Stimulated activated naive B cell treated with anti-CD40 and anti-IgM and Interleukin-4, amounts not matched to agents 10 μg/mL and 1 μg/mL and 100 μg/mL, for 72 hours (primary cell): ENCODE results near the gene ZNF532.

Experiments
- ATAC-seq, 2 donors: fragments of 150-1000 bp; cut with Tn5 transposase; replicated peaks; 2 replicates each; pipeline ENCODE4 v1.10.0; 2021; ENCODE audit warnings: moderate library complexity in 1 of 2
- DNase-seq: peaks from one replicate; pipeline ENCODE4 v3.0.0; 2021
- H3K27ac Mint-ChIP-seq: one replicate; pipeline ENCODE4 v1.8.0; 2022; ENCODE audit warnings: mild to moderate bottlenecking, mixed read lengths
- H3K27me3 Mint-ChIP-seq, 2 donors: one replicate each; pipeline ENCODE4 v1.8.0; 2022; ENCODE audit warnings: mixed read lengths in 2 of 2
- H3K36me3 Mint-ChIP-seq, 2 donors: one replicate each; pipeline ENCODE4 v1.8.0; 2022; ENCODE audit warnings: mixed read lengths in 2 of 2, mild to moderate bottlenecking in 1 of 2
- H3K4me1 Mint-ChIP-seq, 2 donors: one replicate each; pipeline ENCODE4 v1.8.0; 2022; ENCODE audit warnings: mixed read lengths in 2 of 2, mild to moderate bottlenecking in 1 of 2
- H3K4me3 Mint-ChIP-seq, 2 donors: one replicate each; pipeline ENCODE4 v1.8.0; 2022; ENCODE audit warnings: mild to moderate bottlenecking in 2 of 2, mixed read lengths in 2 of 2, moderate library complexity in 1 of 2
- H3K9me3 Mint-ChIP-seq, 2 donors: one replicate each; pipeline ENCODE4 v1.8.0; 2022; ENCODE audit warnings: mixed read lengths in 2 of 2, mild to moderate bottlenecking in 1 of 2

Gene ZNF532

GRCh38 chr18:58894930-58895329 lies 30.3 kb downstream of the ZNF532 start:
- Mint-ChIP-seq H3K9me3 (peaks cover 0 to 2% of the 10 kb centered on the region in 2 donors), H3K27ac (peak overlapping the region; percentile 42), H3K4me3 (no peak overlapping the region), H3K27me3 (no peaks in the 10 kb centered on the region), H3K36me3 (peaks cover 30 to 41% of the 10 kb centered on the region in 2 donors), H3K4me1 (peaks cover 33 to 73% of the 10 kb centered on the region in 2 donors)
- DNase-seq (no peak), ATAC-seq (no peak)

- H3K27ac Mint-ChIP-seq, result no peak overlapping the region
Measured at GRCh38 chr18:58895385-58895784, 30.7 kb downstream of the ZNF532 start.

DNA sequence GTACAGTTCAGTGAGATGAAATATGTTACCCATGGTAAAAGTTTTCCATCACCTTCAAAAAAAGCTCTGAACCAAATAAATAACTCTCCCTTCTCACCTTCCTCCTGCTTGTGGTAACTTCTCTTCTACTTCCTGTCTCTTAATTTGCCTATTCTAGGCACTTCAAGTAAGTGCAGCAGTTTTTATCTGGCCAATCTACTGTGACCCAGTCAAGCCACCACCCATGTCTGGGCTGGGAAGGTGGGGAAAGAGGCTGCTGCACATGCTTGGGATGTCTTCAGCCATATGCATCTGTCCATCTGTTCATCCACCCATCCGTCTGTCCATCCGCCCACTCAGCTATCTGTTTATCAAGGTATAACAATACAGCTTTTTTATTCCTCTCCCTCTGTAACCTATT lies 31.6 kb downstream of the ZNF532 start:
- peak; percentile 82 to 85 for ATAC-seq

More at GRCh38 chr18:58895385-58895784, 30.7 kb downstream of the ZNF532 start:
- no peaks in the 10 kb centered on the region for H3K27me3 Mint-ChIP-seq
- DNase-seq (no peak), ATAC-seq (no peak)
- H3K36me3 Mint-ChIP-seq, result peaks cover 33 to 46% of the 10 kb centered on the region in 2 donors
- H3K4me1 Mint-ChIP-seq, result peaks cover 36 to 77% of the 10 kb centered on the region in 2 donors
- H3K9me3 Mint-ChIP-seq, result peaks cover 0 to 2% of the 10 kb centered on the region in 2 donors
- no peak overlapping the region for H3K4me3 Mint-ChIP-seq

GRCh38 chr18:58896734-58897508 lies 32.2 kb downstream of the ZNF532 start:
- ATAC-seq, result peak; percentile 64 to 67
- Mint-ChIP-seq H3K36me3 (peaks cover 38 to 56% of the 10 kb centered on the region in 2 donors), H3K4me1 (peaks cover 44 to 86% of the 10 kb centered on the region in 2 donors), H3K4me3 (peak overlapping the region; percentile 67 to 74), H3K27me3 (no peaks in the 10 kb centered on the region), H3K27ac (peak overlapping the region; percentile 83), H3K9me3 (peaks cover 0 to 4% of the 10 kb centered on the region in 2 donors)
- no peak for DNase-seq

More for the DNA sequence above, 31.6 kb downstream of the ZNF532 start:
- Mint-ChIP-seq H3K9me3 (peaks cover 0 to 4% of the 10 kb centered on the region in 2 donors), H3K27ac (peak overlapping the region; percentile 83), H3K27me3 (no peaks in the 10 kb centered on the region), H3K4me1 (peaks cover 40 to 86% of the 10 kb centered on the region in 2 donors), H3K4me3 (peak overlapping the region; percentile 67 to 74), H3K36me3 (peaks cover 37 to 54% of the 10 kb centered on the region in 2 donors)
- peak; percentile 18 for DNase-seq

DNA sequence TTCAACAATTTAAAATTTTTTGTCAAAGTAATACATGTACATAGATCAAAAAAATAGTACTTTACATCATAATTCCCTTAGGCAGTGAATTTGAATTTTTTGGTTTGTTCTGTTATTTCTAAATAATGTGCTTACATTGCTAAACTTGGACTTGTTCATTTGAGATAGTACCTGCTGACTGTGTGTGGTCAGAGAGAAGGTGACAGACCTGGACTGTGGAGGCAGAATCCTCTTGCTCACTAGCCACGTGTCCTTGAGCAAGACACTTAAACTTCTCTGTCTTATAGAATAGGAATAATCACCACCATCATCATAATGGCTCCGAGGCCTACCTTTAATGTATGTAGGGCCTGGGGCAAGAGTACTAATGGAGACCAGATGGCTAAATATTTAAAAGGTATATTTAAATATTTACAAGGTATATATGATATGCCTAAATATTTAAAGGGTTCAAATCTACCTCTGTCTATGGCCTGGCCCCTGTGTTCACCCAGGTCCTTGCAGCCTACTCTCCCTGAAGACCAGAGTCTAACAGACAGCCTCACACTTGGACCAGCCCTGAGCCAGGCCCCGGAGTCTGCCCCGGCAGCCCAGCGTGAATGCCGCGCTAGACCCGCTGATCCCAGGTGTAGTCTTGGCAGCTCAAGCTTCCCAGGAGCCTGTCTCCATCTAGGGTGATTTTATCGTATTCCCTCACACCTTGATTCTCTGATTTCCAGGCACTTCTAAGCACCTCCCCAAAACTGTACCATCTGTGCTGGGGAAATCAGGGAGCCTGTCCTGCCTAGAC lies 33.5 kb downstream of the ZNF532 start:
- Mint-ChIP-seq H3K9me3 (peaks cover 0 to 4% of the 10 kb centered on the region in 2 donors), H3K27ac (peak overlapping the region; percentile 56), H3K4me1 (peaks cover 43 to 83% of the 10 kb centered on the region in 2 donors), H3K4me3 (no peak overlapping the region), H3K36me3 (peaks cover 39 to 58% of the 10 kb centered on the region in 2 donors), H3K27me3 (no peaks in the 10 kb centered on the region)
- no peak for ATAC-seq
- DNase-seq, result no peak

DNA sequence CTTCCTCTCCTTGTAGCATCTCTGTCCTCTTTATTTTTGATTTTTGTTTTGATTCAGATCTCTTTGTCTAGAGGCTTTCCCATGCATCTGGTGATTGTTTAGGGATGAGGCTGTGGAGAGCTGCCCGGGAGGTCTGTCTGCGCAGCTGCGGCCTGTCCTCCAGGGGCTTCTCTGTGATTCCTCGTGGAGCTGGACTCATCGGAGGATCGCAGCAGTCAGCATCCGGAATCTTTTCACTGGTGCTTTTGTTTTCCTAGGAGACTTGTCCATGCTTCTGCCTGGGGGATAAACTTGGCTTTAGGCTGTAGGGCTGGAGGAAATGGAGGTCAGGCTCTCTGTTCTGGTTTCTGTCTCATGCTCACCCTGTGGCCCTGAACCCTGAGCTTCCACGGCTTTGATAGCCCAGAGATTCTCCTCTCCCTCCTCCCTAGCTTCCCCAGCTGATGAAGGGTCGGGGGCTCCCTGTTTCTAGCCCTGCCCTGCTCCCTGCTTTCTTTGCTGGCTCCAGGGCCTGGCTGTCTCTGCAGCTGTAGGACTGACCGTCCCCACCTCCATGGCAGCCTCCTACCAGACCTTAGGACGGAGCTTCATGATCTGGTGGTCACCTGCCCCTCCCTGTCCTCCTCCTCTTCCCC lies 35.5 kb downstream of the ZNF532 start:
- peaks cover 42 to 61% of the 10 kb centered on the region in 2 donors for H3K36me3 Mint-ChIP-seq
- peaks cover 39 to 70% of the 10 kb centered on the region in 2 donors for H3K4me1 Mint-ChIP-seq
- DNase-seq (no peak), ATAC-seq (no peak)
- H3K27me3 Mint-ChIP-seq, result no peaks in the 10 kb centered on the region
- peaks cover 0 to 4% of the 10 kb centered on the region in 2 donors for H3K9me3 Mint-ChIP-seq
- H3K27ac Mint-ChIP-seq, result peak overlapping the region; percentile 20
- peak overlapping the region in 1 of 2 donors; percentile 35 for H3K4me3 Mint-ChIP-seq

DNA sequence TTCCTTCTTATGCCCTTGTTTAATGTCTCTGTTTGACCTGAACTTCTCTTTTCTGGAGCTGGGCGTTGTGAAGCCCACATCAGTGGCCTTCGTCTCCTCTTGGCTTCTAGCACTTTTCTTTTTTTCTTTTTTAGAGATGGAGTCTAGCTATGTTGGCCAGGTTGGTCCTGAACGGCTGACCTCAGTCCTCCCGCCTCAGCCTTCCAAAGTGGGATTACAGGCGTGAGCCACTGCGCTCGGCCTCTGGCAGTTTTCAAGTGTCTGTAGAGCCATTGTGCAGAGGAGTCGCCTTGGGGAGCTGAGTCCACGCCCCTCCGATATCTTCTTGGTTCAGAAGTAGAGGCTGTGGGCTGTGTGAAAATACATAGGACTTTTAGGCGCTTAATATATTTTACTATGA lies 36.5 kb downstream of the ZNF532 start:
- peaks cover 32 to 65% of the 10 kb centered on the region in 2 donors for H3K4me1 Mint-ChIP-seq
- H3K4me3 Mint-ChIP-seq, result peak overlapping the region in 1 of 2 donors; percentile 37
- H3K27ac Mint-ChIP-seq, result no peak overlapping the region
- H3K27me3 Mint-ChIP-seq, result no peaks in the 10 kb centered on the region
- ATAC-seq (no peak), DNase-seq (no peak)
- H3K9me3 Mint-ChIP-seq, result peaks cover 0 to 4% of the 10 kb centered on the region in 2 donors
- peaks cover 38 to 62% of the 10 kb centered on the region in 2 donors for H3K36me3 Mint-ChIP-seq

- Mint-ChIP-seq H3K27me3 (no peaks in the 10 kb centered on the region), H3K4me3 (peak overlapping the region; percentile 26 to 46), H3K4me1 (peaks cover 29 to 63% of the 10 kb centered on the region in 2 donors), H3K36me3 (peaks cover 34 to 60% of the 10 kb centered on the region in 2 donors), H3K27ac (peak overlapping the region; percentile 42), H3K9me3 (peaks cover 0 to 2% of the 10 kb centered on the region in 2 donors)
- no peak for ATAC-seq
- no peak for DNase-seq
Measured at GRCh38 chr18:58901783-58902182, 37.1 kb downstream of the ZNF532 start.

GRCh38 chr18:58902961-58903360 lies 38.3 kb downstream of the ZNF532 start:
- no peaks in the 10 kb centered on the region for H3K27me3 Mint-ChIP-seq
- H3K4me1 Mint-ChIP-seq, result peaks cover 32 to 66% of the 10 kb centered on the region in 2 donors
- peaks cover 41 to 64% of the 10 kb centered on the region in 2 donors for H3K36me3 Mint-ChIP-seq
- H3K27ac Mint-ChIP-seq, result no peak overlapping the region
- DNase-seq (no peak), ATAC-seq (no peak)
- peaks cover 0 to 2% of the 10 kb centered on the region in 2 donors for H3K9me3 Mint-ChIP-seq
- H3K4me3 Mint-ChIP-seq, result no peak overlapping the region

DNA sequence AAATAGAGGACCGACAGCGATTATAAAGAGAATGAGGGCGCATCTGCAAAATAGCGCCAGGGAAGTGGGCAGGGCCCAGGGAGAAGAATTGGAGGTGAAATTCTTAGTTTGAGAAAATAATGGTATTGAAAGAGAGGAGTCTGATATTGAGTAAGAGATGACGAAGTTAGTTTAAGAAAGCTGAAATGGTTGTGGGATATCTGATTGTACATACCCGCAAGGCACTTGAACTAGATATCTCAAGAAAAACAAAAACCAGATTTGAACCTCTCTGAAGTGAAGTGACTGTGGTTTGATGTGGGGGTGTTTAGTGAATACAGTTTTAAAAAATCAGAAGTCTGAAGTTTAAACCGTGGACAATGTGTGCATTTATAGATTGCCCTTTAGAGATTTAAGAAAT lies 38.9 kb downstream of the ZNF532 start:
- no peak overlapping the region for H3K27ac Mint-ChIP-seq
- peaks cover 44 to 65% of the 10 kb centered on the region in 2 donors for H3K36me3 Mint-ChIP-seq
- ATAC-seq (no peak), DNase-seq (no peak)
- H3K9me3 Mint-ChIP-seq, result peaks cover 0 to 2% of the 10 kb centered on the region in 2 donors
- H3K4me1 Mint-ChIP-seq, result peaks cover 32 to 69% of the 10 kb centered on the region in 2 donors
- no peak overlapping the region for H3K4me3 Mint-ChIP-seq
- no peaks in the 10 kb centered on the region for H3K27me3 Mint-ChIP-seq

DNA sequence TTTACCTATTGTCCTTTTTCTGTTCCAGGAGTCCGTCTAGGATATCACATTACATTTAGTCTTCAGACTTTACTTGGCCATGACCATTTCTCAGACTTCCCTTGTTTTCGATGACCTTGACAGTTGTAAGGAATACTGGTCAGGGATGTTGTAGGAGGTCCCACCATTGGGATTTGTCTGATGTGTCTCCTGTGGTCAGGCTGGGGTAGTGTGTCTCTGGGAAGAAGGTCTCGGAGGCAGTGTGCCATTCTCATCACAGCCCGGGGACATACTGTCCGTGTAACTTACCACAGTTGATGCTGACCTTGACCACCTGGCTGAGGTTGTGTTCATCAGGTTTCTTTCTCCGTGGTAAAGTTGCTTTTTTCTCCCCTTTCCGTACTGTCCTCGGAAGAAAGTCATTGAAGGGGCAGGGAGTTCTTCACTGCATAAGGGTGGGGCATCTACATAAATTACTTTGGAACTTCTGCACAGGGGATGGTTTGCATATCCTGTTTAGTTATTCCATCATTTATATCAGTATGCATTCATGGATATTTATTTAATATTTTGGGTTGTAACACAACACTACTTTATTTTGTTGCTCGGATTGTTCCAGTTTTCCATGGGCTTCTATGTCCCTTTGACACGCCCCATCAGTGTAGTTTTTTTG lies 41.2 kb downstream of the ZNF532 start:
- Mint-ChIP-seq H3K9me3 (no peaks in the 10 kb centered on the region), H3K36me3 (peaks cover 40 to 59% of the 10 kb centered on the region in 2 donors), H3K4me3 (no peak overlapping the region), H3K4me1 (peaks cover 28 to 61% of the 10 kb centered on the region in 2 donors), H3K27ac (no peak overlapping the region), H3K27me3 (peaks cover 0 to 5% of the 10 kb centered on the region in 2 donors)
- DNase-seq (no peak), ATAC-seq (no peak)

DNA sequence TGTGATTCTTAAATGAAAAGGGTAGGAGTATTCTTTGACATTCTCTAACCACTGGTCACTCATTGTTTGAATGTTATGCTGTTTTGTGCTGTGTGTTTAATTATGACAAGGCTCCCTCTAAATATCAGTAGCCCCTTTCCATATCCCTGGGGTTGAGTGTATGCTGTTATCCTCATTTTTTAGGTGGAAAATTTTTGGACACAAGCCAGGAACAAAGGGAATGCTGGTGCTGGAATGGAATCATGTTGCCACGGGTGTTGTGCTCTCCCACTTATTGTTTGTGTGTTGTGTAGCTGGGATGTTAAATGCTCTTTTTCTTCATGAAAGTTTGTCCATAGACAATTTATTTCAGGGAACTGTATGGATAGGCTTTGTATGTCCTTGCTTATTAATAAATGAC lies 43.3 kb downstream of the ZNF532 start:
- Mint-ChIP-seq H3K27me3 (peaks cover 0 to 5% of the 10 kb centered on the region in 2 donors), H3K27ac (no peak overlapping the region), H3K4me3 (no peak overlapping the region), H3K36me3 (peaks cover 37 to 59% of the 10 kb centered on the region in 2 donors), H3K9me3 (no peaks in the 10 kb centered on the region), H3K4me1 (peaks cover 33 to 65% of the 10 kb centered on the region in 2 donors)
- ATAC-seq (no peak), DNase-seq (no peak)

- Mint-ChIP-seq H3K4me1 (peaks cover 36 to 68% of the 10 kb centered on the region in 2 donors), H3K9me3 (no peaks in the 10 kb centered on the region), H3K27ac (no peak overlapping the region), H3K4me3 (no peak overlapping the region), H3K36me3 (peaks cover 31 to 52% of the 10 kb centered on the region in 2 donors), H3K27me3 (peaks cover 0 to 5% of the 10 kb centered on the region in 2 donors)
- no peak for DNase-seq
- no peak for ATAC-seq
Measured at GRCh38 chr18:58909521-58909920, 44.8 kb downstream of the ZNF532 start.
